ENCODE data around the gene APEH.

The APEH gene

DNA sequence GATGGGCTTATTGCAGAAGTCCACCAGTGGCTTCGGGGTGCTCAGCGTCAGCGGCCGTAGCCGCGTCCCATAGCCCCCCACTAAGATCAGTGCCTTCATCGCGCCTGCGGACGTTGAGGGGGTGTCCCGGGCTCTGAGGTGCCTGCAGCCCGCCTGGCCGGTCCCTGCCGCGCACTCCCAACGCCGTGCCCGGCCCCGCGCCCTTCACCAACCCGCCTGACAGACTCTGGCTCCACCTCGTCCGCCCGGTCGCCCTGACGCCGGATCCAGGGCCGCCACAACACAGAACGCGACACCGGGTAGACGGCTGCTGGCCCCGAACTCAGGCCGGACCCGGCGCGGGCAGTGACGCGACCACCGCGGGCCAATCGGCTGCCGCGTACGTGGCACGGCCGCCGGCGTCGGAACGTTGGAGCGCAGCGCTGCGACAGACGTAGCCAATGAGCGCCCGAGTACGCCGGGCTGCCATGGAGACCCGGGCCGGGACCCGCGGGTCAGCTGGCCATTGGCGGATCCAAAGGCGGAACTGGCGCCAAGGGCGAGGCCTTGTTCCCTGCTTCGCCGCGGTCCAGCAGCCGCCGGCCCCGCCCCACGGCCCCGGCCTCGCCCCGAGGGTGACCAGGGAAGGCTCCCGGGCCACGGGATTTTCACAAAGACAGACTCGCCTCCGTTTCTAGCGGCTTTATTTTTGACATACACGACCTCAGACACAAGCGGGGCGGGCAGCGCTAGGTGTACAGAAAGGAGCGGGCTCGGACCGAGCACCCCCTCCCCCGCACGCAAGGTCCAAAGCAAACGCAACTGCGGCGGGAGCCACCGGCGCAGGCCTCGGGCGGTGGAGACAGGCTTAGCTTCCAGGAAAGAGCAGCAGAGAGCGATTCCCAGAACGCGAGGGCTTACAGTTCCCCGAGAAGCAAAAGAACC lies 49.7 kb downstream of the APEH start, which contains the start of gene GMPPB:
TSS of gene GMPPB (minus strand) at position 324 of the 924 bp plus-strand sequence. CDS start at position 99, 225 bp downstream.
- peak within 1 kb of the TSS; percentile 94 for H3K27ac ChIP-seq
- TF ChIP-seq, protein P1, sequence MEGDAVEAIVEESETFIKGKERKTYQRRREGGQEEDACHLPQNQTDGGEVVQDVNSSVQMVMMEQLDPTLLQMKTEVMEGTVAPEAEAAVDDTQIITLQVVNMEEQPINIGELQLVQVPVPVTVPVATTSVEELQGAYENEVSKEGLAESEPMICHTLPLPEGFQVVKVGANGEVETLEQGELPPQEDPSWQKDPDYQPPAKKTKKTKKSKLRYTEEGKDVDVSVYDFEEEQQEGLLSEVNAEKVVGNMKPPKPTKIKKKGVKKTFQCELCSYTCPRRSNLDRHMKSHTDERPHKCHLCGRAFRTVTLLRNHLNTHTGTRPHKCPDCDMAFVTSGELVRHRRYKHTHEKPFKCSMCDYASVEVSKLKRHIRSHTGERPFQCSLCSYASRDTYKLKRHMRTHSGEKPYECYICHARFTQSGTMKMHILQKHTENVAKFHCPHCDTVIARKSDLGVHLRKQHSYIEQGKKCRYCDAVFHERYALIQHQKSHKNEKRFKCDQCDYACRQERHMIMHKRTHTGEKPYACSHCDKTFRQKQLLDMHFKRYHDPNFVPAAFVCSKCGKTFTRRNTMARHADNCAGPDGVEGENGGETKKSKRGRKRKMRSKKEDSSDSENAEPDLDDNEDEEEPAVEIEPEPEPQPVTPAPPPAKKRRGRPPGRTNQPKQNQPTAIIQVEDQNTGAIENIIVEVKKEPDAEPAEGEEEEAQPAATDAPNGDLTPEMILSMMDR (conservative IDR thresholded peaks at IDR 0.05) = no peak
- peak; percentile 64; the same call in 1 of the 2 replicates for TF ChIP-seq ZFX (IDR thresholded peaks at IDR 0.05)

DNA sequence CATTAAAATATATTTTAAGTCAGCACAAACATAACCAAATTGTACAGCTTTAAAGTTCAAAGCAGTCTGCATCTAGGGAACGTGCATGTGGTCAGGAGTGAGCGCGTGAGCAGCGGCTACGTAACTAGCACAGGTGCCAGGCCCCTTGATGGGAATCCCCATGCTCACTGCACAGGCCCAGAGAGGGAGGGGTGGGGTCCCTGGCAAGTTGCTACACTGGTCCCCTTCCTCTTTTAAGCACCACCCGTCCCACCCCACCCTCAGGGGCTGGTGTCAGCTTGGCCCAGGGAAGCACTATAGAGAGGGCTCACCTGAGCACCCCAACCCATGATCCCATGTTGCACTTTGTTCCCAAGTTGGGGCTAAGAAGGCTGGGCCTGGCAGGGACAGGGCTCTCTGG lies 50.4 kb downstream of the APEH start:
- peak overlapping the region; percentile 94 for H3K27ac ChIP-seq
- TF ChIP-seq, protein P1 (conservative IDR thresholded peaks at IDR 0.05) = no peak
- no peak for TF ChIP-seq ZFX (IDR thresholded peaks at IDR 0.05)

DNA sequence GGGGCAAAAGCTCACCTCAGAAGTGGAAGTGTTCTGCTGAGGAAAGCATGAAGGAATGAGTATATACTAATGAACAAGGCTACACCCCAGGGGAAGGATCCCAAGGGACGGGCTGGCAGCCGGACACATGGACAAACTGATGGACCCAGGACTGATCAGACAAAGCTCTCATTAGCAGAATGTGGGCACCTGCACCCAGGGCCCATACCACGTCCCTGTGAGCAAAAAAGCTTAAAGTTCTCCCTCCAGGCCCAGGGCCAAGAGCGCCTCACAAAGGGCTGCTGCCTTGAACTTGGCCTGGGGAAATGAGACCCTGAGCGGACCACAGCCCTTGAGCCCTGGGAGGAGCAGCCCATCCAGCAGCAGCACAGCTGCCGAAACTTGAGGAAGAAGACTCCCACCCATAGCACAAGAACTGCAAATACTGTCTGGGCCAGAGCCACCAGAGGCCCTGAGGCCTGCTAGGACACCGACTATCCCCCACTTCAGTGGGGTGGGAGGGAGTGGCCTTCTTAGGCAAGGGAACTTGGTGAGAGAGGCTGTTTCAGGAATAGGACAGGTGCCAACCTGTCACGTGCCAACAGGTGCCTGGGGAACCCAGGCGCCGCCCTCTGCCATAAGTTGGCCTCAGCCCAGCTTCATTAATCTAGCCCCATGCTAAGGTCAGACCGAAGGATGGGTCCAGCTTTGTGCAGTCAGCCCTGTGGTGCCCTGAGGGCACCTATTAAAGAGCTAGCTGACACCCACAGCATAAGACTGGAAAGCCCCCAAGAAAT lies 51.9 kb downstream of the APEH start:
- TF ChIP-seq, protein P1 (conservative IDR thresholded peaks at IDR 0.05) = no peak
- TF ChIP-seq ZFX (IDR thresholded peaks at IDR 0.05) = no peak
- H3K27ac ChIP-seq = no peak overlapping the region

DNA sequence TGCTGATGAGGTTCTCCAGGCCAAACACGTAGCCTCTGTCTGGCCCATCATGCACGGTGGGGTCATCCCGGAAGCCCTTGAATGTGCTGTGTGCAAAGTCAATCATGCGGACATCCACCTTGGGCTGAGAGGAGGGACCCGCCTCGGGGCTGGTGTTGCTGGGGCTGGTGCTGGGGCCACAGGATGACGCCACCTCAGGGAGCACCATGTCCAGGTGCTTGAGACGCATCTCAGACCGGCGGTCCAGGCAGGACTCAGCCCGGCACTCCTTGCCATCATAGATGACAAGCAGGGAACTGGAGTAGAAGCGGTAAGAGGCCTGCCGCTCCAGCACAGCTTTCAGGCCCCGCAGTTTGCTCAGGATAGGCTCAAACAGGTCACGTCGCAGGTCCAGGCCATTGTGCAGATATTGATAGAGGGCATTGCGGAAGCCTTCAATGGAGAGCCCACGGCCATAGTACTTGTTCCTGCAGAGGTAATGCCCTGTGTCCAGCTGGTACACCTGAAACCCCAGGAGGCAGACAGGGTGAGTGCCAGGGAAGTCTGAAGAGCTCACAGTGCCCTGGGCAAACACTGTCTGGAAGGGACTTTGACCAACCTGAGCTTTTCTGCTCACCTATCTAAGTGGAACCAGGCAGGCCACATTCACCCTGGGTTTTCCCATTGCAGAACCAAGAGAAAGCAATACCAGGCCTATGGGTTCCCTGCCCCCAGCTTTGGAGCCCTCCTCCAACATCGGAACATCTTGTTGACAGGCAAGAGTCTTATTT lies 53.2 kb downstream of the APEH start:
- TF ChIP-seq, protein P1 (conservative IDR thresholded peaks at IDR 0.05) = no peak
- no peak for TF ChIP-seq ZFX (IDR thresholded peaks at IDR 0.05)
- H3K27ac ChIP-seq = no peak overlapping the region

DNA sequence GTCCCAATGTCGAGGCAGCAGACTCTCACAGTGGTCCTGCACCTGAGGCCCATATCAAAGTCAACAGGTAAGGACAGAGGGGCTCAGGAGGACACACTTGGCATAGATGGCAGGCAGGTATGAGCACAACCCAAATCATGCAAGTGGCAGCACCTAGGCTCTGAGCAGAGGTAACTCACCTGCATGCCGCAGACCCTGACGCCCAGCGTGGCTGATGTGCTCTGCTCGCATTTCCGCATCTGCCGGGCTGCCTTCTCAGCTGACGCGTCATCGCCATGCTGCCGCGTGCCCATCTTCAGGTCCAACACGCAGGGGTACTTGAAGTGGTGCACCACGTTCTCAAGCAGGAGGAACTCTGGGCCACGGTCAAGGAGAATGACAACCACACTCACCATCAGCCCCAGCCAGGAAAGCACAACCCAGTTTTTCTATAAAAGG lies 53.8 kb downstream of the APEH start:
- TF ChIP-seq ZFX (IDR thresholded peaks at IDR 0.05) = no peak
- TF ChIP-seq, protein P1 (conservative IDR thresholded peaks at IDR 0.05) = no peak
- no peak overlapping the region for H3K27ac ChIP-seq

DNA sequence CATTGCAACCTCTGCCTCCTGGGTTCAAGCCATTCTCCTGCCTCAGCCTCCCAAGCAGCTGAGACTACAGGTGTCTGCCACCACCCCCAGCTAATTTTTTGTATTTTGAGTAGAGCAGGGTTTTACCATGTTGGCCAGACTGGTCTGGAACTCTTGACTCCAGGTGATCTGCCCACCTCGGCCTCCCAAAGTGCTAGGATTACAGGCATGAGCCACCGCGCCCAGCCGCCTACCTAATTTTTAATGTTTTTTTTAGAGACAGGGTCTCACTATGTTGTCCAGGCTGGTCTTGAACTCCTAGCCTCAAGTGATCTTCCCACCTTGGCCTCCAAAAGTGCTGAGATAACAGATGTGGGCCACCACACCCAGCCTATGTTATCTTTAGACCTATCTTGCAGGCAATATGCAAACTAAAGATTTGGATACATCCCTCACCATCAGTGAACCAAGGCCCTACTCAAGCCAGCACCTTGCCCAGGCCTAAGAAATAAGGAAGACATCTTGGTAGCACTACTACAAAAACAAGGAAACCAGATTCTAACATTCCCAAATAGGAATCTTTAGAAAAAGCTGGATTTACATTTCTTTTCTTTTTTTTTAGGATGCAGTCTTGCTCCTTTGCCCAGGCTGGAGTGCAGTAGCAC lies 55.9 kb downstream of the APEH start:
- no peak overlapping the region for H3K27ac ChIP-seq
- no peak for TF ChIP-seq ZFX (IDR thresholded peaks at IDR 0.05)
- TF ChIP-seq, protein P1 (conservative IDR thresholded peaks at IDR 0.05) = no peak

Measured in C4-2B (cell line).